Measurements from ENCODE around the gene NGF. TPM values are rescaled to one million over a fixed set of nuclear protein-coding genes. Genes with fewer than 3 reads are reported as not detected.
"Not testable (repeated sequence)": the region's sequence is repeated elsewhere in the genome, so short reads cannot be mapped to it uniquely, and the experiment has no call there.

The NGF gene
- not detected in 2 replicates for total RNA-seq

DNA sequence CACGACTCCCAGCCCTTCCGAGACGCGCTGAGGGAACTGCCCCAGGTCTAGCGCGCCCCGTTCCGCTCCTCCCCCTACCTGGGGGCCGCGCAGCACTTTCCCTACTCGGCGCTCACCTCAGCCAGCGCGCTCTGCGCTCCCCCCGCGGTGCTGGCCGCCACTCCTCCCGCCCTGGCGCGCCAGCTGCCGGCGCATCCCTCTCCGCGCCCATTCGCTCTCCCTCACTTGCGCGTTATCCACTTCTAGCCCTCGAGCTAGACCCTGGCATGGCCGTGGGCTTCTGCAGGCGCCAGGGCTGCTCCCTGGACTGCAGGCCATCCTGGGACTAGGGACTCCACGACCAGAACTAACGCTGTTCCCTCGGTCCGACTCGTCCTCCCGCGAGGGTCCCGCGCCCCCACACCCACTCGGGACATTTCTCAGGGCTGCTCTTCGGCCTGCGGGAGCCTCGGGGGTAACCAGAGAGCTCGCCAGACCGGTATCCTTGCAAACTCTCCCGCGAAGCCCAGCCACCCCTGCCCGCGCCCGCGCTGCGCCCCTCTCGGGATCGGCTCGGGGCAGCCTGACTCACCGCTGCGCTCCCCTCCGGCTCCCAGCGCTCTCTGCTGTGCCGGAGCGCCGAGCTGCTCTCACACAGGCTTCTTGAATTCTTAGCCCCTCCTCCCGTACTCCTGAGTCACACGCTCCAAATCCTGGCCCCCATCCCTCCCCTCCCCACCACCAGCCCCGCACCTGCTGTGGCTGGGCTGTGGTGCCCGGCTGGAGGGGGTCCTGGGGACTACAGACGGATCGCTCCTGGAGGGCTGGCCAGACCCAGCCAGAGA lies at the start of gene NGF:
NGF (minus strand) TSS at position 617 of the 824 bp plus-strand sequence. CDS start 51,454 bp downstream, outside the sequence.
- DNase-seq (ENCODE audit: low spot score) = no peak
- Mint-ChIP-seq H3K4me1 (ENCODE audit: low read depth) (no peaks in the 10 kb centered on the region), H3K4me3 (ENCODE audit: low read depth) (no peak within 1 kb of the TSS), H3K9me3 (no peaks in the 10 kb centered on the region), H3K36me3 (ENCODE audit: low read depth) (no peaks in the 10 kb centered on the region), H3K27me3 (ENCODE audit: low read depth) (peaks cover 24% of the 10 kb centered on the region), H3K27ac (no peak within 1 kb of the TSS)
- intact Hi-C loops (cut with micrococcal nuclease) = no loop called here

DNA sequence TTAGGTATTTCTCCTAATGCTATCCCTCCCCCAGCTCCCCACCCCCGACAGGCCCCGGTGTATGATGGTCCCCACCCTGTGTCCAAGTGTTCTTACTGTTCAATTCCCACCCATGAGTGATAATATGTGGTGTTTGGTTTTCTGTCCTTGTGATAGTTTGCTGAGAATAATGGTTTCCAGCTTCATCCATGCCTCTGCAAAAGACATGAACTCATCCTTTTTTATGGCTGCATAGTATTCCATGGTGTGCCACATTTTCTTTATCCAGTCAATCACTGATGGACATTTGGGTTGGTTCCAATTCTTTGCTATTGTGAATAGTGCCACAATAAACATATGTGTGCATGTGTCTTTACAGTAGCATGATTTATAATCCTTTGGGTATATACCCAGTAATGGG lies 45.4 kb upstream of the NGF start:
- H3K36me3 Mint-ChIP-seq (ENCODE audit: low read depth); intact Hi-C loops (cut with micrococcal nuclease); H3K4me1 Mint-ChIP-seq (ENCODE audit: low read depth); H3K9me3 Mint-ChIP-seq; H3K27ac Mint-ChIP-seq; H3K27me3 Mint-ChIP-seq (ENCODE audit: low read depth); H3K4me3 Mint-ChIP-seq (ENCODE audit: low read depth); DNase-seq (ENCODE audit: low spot score): not testable (repeated sequence)

DNA sequence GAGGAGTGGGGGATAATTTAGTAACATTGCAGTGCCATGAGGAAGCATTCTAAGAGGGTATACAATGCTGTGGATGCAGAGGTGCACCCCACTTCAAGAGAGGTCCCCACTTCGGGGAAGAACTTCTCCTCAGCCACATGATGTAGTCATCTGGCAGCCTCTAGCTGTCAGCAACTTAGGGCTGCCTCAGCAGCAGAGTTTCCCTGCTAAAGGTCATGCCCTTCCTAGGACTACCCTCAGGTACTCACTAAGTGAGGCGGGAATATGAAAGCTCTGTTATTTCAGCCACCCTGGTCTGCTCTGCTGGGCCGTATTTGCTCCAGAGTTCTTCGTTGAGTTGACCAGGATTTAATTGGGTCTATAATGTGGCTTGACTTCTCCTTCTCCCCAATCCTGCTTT lies 41.9 kb upstream of the NGF start:
- Mint-ChIP-seq H3K36me3 (ENCODE audit: low read depth) (no peaks in the 10 kb centered on the region), H3K4me1 (ENCODE audit: low read depth) (no peaks in the 10 kb centered on the region), H3K27ac (no peak overlapping the region), H3K27me3 (ENCODE audit: low read depth) (no peaks in the 10 kb centered on the region), H3K9me3 (no peaks in the 10 kb centered on the region), H3K4me3 (ENCODE audit: low read depth) (no peak overlapping the region)
- intact Hi-C loops (cut with micrococcal nuclease) = no loop called here
- DNase-seq (ENCODE audit: low spot score) = no peak

DNA sequence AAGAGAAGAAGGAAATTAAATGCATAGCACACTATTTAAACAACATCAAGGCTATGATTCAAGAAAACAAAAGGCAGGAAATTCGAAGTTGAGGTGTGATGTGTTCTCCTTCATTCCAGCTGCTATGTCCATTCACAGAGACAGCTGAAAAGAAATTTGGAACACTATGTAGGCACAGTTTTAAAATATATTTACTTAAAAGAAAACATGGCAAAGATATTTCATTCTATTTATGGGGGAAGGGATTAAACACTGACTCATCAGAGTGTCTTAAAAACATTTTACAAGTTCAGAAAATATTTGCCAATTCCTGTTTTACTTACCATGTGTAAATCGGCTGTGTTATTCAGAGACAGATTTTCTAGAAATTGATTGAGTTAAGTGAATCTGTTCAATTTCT lies 39.4 kb upstream of the NGF start:
- H3K27ac Mint-ChIP-seq = no peak overlapping the region
- H3K36me3 Mint-ChIP-seq (ENCODE audit: low read depth) = no peaks in the 10 kb centered on the region
- no peaks in the 10 kb centered on the region for H3K9me3 Mint-ChIP-seq
- H3K27me3 Mint-ChIP-seq (ENCODE audit: low read depth) = no peaks in the 10 kb centered on the region
- H3K4me3 Mint-ChIP-seq (ENCODE audit: low read depth) = no peak overlapping the region
- H3K4me1 Mint-ChIP-seq (ENCODE audit: low read depth) = no peaks in the 10 kb centered on the region
- intact Hi-C loops (cut with micrococcal nuclease) = no loop called here
- no peak for DNase-seq (ENCODE audit: low spot score)

DNA sequence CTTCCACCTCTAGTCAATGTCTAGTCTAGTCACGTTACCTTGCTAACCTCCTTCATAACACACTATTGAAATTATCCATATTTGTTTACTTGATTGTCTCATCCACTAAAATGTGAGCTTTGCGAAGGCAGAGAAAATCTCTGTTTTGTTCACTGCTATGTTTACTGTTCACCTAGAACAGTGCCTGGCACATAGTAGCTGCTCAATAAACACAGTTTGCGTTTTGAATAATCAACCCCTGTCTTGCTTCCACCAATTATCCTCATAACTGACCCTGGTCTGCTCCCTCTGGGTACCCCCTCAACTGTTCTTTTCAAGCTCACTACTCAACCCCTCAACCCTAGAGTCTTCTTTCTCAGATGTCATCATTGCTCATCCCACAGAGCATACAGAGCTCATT lies 36.5 kb upstream of the NGF start:
- no peaks in the 10 kb centered on the region for H3K9me3 Mint-ChIP-seq

DNA sequence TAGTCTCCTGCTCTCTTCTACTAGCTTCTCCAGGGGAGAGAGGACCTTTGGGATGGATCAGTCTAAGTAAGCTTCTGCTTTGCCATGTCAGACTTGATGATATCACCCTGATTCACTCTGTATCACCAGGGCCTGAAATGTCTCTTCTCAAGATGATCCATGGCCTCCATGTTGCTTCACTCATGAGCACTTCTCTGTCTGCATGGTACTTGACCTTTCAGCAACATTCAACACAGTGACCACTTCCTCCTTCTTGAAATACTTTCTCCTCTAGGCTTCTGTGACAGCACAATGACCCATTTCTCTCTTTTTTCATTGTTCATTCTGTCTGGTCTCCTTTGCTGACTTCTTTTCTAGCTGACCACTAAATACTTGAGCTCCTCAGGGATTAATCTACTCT lies 35.3 kb upstream of the NGF start:
- Mint-ChIP-seq H3K27ac (no peak overlapping the region), H3K9me3 (no peaks in the 10 kb centered on the region), H3K27me3 (ENCODE audit: low read depth) (no peaks in the 10 kb centered on the region), H3K36me3 (ENCODE audit: low read depth) (no peaks in the 10 kb centered on the region), H3K4me3 (ENCODE audit: low read depth) (no peak overlapping the region), H3K4me1 (ENCODE audit: low read depth) (no peaks in the 10 kb centered on the region)
- no peak for DNase-seq (ENCODE audit: low spot score)
- intact Hi-C loops (cut with micrococcal nuclease) = no loop called here

More for the DNA sequence above, 36.5 kb upstream of the NGF start:
- DNase-seq (ENCODE audit: low spot score) = no peak
- H3K36me3 Mint-ChIP-seq (ENCODE audit: low read depth) = no peaks in the 10 kb centered on the region
- intact Hi-C loops (cut with micrococcal nuclease) = no loop called here
- no peak overlapping the region for H3K4me3 Mint-ChIP-seq (ENCODE audit: low read depth)
- no peaks in the 10 kb centered on the region for H3K4me1 Mint-ChIP-seq (ENCODE audit: low read depth)
- no peaks in the 10 kb centered on the region for H3K27me3 Mint-ChIP-seq (ENCODE audit: low read depth)
- no peak overlapping the region for H3K27ac Mint-ChIP-seq

DNA sequence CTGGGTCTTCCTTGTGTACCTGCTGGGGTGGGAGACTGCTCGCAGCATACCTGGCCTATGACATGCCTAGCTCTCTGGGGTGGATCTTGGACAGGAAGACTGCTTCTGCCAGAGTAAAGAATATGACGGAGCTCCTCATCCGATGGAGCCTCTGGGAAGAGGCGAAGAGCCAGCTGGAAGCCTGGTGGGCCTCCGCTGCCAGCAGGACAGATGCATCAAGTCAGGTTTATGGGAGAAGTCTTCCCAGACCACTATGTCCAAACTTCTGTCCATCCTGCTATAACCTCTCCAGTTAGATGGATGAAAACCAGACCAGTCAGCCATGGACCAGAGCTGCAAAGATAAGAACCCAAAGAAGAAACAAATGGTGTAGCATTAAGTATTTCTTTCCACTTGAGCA lies 27.7 kb upstream of the NGF start:
- no peak overlapping the region for H3K27ac Mint-ChIP-seq
- H3K4me1 Mint-ChIP-seq (ENCODE audit: low read depth) = no peaks in the 10 kb centered on the region
- H3K36me3 Mint-ChIP-seq (ENCODE audit: low read depth) = no peaks in the 10 kb centered on the region
- H3K9me3 Mint-ChIP-seq = peaks cover 8% of the 10 kb centered on the region
- intact Hi-C loops (cut with micrococcal nuclease) = no loop called here
- no peaks in the 10 kb centered on the region for H3K27me3 Mint-ChIP-seq (ENCODE audit: low read depth)
- H3K4me3 Mint-ChIP-seq (ENCODE audit: low read depth) = no peak overlapping the region
- DNase-seq (ENCODE audit: low spot score) = no peak

DNA sequence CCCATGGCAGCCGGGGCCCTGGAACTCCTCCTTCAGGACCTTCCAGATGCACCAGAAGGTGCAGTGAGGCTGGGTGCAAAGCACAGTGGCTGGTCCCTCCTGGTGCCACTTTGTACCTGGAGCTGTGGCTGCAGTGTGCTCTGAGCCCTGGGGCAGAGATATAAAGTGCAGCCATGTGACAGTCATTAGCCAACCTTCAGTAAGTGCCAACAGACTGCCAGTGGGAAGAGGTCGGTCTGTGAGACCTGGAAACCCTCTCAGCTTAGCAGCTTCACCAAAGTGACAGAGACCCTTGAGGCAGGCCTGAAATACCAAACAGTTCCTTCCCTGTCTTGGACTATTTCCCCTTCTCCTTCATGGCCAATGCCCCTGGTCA lies 26.7 kb upstream of the NGF start:
- H3K4me1 Mint-ChIP-seq (ENCODE audit: low read depth) = no peaks in the 10 kb centered on the region
- intact Hi-C loops (cut with micrococcal nuclease) = no loop called here

DNA sequence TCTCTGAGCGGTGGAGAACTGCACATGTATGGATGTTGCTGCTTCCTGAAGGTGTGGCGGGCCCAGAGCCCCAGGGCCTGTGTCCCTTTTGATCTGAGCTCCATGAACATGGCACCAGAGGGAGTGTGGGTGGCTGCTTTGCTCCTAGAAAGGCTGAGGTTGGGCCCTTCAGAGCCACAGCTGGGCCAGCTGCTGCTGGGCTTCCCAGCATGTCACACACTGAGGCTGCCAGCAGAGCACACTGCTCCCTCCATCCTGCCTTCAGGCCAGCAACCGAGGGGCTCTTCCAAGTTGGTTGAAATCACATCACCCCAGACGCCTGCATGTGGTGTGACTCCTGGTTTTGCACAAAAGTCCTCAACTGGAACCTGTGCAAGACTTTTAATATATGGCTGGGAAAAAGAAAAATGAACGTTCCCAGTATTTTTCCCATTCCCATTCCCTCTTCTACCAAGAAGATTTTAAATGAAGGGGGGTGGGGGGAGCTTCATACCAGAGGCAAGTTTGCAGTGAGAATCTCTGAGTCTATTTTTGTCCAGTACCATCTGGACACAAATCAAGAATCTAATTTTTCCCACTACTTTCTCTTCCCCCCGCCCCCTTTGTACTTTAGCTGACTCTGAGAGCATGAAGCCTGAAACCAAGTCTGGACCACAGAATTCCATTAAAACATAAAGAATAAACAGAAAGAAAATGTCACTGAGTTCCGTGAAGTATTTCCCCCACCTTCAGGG lies 26.2 kb upstream of the NGF start:
- no peaks in the 10 kb centered on the region for H3K27me3 Mint-ChIP-seq (ENCODE audit: low read depth)
- H3K36me3 Mint-ChIP-seq (ENCODE audit: low read depth) = no peaks in the 10 kb centered on the region
- H3K4me3 Mint-ChIP-seq (ENCODE audit: low read depth) = no peak overlapping the region
- intact Hi-C loops (cut with micrococcal nuclease) = no loop called here
- DNase-seq (ENCODE audit: low spot score) = no peak
- H3K4me1 Mint-ChIP-seq (ENCODE audit: low read depth) = no peaks in the 10 kb centered on the region
- H3K9me3 Mint-ChIP-seq = peaks cover 8% of the 10 kb centered on the region
- H3K27ac Mint-ChIP-seq = no peak overlapping the region

More for the DNA sequence above, 26.7 kb upstream of the NGF start:
- DNase-seq (ENCODE audit: low spot score) = no peak
- peaks cover 8% of the 10 kb centered on the region for H3K9me3 Mint-ChIP-seq
- no peaks in the 10 kb centered on the region for H3K36me3 Mint-ChIP-seq (ENCODE audit: low read depth)
- no peaks in the 10 kb centered on the region for H3K27me3 Mint-ChIP-seq (ENCODE audit: low read depth)
- no peak overlapping the region for H3K4me3 Mint-ChIP-seq (ENCODE audit: low read depth)
- H3K27ac Mint-ChIP-seq = no peak overlapping the region

DNA sequence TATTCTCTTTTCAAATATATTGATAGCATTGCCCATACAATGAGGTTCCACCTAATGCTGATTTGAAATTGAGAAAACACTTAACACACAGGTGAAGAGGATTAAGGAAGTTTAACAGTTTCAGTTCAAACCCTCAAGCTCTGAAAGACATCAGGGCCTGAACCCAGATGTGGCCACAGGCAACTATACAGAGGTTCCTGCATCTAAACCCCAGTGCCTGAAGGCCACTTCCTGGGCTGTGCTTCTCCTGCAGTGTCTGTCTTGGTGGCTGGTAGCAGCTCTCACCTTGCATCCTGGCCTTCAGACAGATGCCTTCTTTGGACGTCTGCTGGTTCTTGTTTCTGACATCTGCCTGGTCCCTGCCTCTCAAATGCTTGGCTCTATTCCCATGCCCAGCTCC lies 25.1 kb upstream of the NGF start:
- no peak for DNase-seq (ENCODE audit: low spot score)
- Mint-ChIP-seq H3K36me3 (ENCODE audit: low read depth) (no peaks in the 10 kb centered on the region), H3K4me1 (ENCODE audit: low read depth) (no peaks in the 10 kb centered on the region), H3K27ac (no peak overlapping the region), H3K4me3 (ENCODE audit: low read depth) (no peak overlapping the region), H3K9me3 (peaks cover 8% of the 10 kb centered on the region), H3K27me3 (ENCODE audit: low read depth) (no peaks in the 10 kb centered on the region)
- intact Hi-C loops (cut with micrococcal nuclease) = no loop called here

DNA sequence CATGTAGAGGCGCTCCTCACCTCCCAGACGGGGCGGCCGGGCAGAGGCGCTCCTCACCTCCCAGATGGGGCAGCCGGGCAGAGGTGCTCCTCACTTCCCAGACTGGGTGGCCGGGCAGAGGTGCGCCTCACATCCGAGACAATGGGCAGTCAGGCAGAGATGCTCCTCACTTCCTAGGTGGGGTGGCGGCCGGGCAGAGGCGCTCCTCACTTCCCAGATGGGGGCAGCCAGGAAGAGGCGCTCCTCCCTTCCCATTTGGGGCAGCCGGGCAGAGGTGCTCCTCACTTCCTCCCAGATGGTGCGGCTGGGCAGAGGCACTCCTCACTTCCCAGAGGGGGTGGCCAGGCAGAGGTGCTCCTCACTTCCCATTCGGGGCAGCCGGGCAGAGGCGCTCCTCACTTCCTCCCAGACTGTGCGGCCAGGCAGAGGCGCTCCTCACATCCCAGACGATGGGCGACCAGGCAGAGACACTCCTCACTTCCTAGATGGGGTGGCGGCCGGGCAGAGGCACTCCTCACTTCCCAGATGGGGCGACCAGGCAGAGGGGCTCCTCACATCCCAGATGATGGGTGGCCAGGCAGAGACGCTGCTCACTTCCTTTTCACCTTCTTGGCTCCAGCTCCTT lies 22.6 kb upstream of the NGF start:
- H3K4me1 Mint-ChIP-seq (ENCODE audit: low read depth); H3K36me3 Mint-ChIP-seq (ENCODE audit: low read depth); intact Hi-C loops (cut with micrococcal nuclease); H3K4me3 Mint-ChIP-seq (ENCODE audit: low read depth); H3K27me3 Mint-ChIP-seq (ENCODE audit: low read depth); H3K27ac Mint-ChIP-seq; DNase-seq (ENCODE audit: low spot score); H3K9me3 Mint-ChIP-seq: not testable (repeated sequence)

DNA sequence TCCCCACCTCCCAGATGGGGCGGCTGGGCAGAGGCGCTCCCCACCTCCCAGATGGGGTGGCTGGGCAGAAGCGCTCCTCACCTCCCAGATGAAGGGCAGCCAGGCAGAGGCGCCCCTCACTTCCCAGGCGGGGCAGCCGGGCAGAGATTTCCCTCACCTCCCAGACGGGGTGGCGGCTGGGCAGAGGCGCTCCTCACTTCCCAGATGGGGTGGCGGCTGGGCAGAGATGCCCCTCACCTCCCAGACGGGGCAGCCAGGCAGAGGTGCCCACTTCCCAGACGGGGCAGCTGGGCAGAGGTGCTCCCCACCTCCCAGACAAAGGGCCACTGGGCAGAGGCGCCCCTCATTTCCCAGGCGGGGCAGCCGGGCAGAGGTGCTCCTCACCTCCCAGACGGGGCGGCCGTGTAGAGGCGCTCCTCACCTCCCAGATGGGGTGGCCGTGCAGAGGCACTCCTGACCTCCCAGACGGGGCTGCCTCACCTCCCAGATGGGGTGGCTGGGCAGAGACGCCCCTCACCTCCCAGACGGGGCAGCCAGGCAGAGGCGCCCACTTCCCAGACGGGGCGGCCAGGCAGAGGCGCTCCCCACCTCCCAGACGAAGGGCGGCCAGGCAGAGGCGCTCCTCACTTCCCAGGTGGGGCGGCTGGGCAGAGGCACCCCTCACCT lies 21.9 kb upstream of the NGF start:
- H3K27ac Mint-ChIP-seq; H3K36me3 Mint-ChIP-seq (ENCODE audit: low read depth); intact Hi-C loops (cut with micrococcal nuclease); H3K4me3 Mint-ChIP-seq (ENCODE audit: low read depth); H3K27me3 Mint-ChIP-seq (ENCODE audit: low read depth); H3K4me1 Mint-ChIP-seq (ENCODE audit: low read depth); DNase-seq (ENCODE audit: low spot score); H3K9me3 Mint-ChIP-seq: not testable (repeated sequence)

DNA sequence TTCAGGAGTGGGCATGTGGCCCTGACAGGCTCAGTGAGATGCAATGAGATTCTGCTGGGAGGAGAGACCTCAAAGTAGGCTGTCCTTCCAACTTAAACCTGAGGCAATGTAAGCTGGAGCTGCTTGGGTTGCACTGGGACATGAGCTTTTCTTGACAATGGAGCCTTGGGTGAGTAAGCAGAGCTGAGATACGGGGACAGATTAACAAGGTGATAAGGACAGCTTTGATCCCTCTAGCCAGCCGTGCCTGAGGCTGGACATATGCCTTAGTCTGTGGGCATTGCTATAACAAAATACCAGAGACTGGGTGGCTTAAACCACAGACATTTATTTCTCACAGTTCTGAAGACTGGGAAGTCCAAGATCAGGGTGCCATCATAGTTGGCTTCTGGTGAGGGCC lies 18.3 kb upstream of the NGF start:
- no peak overlapping the region for H3K4me3 Mint-ChIP-seq (ENCODE audit: low read depth)
- H3K36me3 Mint-ChIP-seq (ENCODE audit: low read depth) = no peaks in the 10 kb centered on the region
- no peaks in the 10 kb centered on the region for H3K4me1 Mint-ChIP-seq (ENCODE audit: low read depth)
- no peaks in the 10 kb centered on the region for H3K27me3 Mint-ChIP-seq (ENCODE audit: low read depth)
- H3K27ac Mint-ChIP-seq = no peak overlapping the region
- no peak for DNase-seq (ENCODE audit: low spot score)
- peaks cover 6% of the 10 kb centered on the region for H3K9me3 Mint-ChIP-seq
- intact Hi-C loops (cut with micrococcal nuclease) = no loop called here

All from activated T-helper 2 cell treated with anti-CD3 and anti-CD28 coated beads, Interferon-gamma antibody, Interleukin-2, Interleukin-4, amounts not matched to agents 10 μg/mL and 5 μg/mL and 100 μg/mL, durations not matched to agents 14 hours and 24 hours and 36 hours (primary cell).